Measurements from ENCODE around the gene TEC. TPM values are rescaled to one million over a fixed set of nuclear protein-coding genes. Genes with fewer than 3 reads are reported as not detected.
A peak's percentile ranks its signal among the peaks of the same experiment; 100 is the strongest.

The TEC gene
- total RNA-seq, 6 donors from 2014 or later: 5.9 to 26.2 (median 10.1) TPM

DNA sequence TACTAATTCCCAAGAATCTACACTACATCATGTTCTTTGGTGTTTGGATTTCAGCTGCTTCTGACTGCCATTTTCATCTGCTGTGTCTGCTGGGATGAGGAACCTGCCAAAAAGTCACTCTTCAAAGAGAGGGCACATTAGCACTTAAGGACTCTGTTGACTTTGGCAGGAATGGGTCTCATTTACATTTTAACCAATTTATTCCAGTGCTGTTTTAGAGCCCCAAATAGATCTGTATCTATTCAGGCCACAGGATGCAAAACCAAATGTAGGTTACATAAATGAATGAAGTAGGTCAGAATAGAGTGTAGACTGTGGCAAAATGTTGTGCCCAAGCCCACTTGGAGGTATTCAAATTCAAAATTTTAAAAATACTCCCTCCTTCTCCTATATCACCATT is 150.0 kb downstream of the TEC start:
- no peak for ATAC-seq (ENCODE audit: low FRiP score in 2 of 2)
- no peak for DNase-seq
- TF ChIP-seq CTCF (IDR thresholded peaks at IDR 0.05): no peak
- TF ChIP-seq POLR2AphosphoS5 (IDR thresholded peaks at IDR 0.05): no peak
- TF ChIP-seq POLR2A (IDR thresholded peaks at IDR 0.05): no peak
- no peaks in the 10 kb centered on the region for H3K36me3 ChIP-seq
- H3K9me3 ChIP-seq: no peaks in the 10 kb centered on the region
- no peak overlapping the region for H3K4me3 ChIP-seq
- H3K27me3 ChIP-seq: no peaks in the 10 kb centered on the region
- no peaks in the 10 kb centered on the region for H3K4me1 ChIP-seq
- no peak overlapping the region for H3K27ac ChIP-seq

DNA sequence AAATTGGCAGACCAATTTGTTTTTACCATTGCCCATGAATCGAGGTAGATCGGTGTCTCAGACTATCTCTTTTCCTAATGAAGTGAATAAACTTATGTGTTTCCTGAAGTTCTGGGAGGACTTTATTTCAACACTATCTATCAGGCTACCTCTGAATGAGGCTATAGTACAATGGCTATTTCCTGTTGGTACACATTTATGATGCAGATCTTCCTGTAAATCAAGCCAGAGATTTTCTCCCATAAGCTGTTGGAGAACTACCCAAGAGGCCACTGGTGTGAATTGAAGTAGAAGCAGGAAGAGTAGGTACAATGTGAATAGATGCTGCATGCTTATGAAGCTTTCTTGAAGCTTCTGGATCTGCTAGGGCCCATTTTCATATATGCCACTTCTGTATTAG is 151.6 kb downstream of the TEC start:
- Histone ChIP-seq H3K9me3 (no peaks in the 10 kb centered on the region), H3K27me3 (no peaks in the 10 kb centered on the region), H3K36me3 (no peaks in the 10 kb centered on the region), H3K27ac (no peak overlapping the region), H3K4me1 (no peaks in the 10 kb centered on the region), H3K4me3 (no peak overlapping the region)
- 57 to 66% methylated on average over 2 of the region's 2 CpGs for WGBS, 2 donors
- TF ChIP-seq CTCF (IDR thresholded peaks at IDR 0.05) (no peak), POLR2AphosphoS5 (IDR thresholded peaks at IDR 0.05) (no peak)
- DNase-seq: no peak
- ATAC-seq (ENCODE audit: low FRiP score in 2 of 2): no peak

- H3K4me1 ChIP-seq: no peaks in the 10 kb centered on the region
- H3K36me3 ChIP-seq: no peaks in the 10 kb centered on the region
- no peaks in the 10 kb centered on the region for H3K9me3 ChIP-seq
- DNase-seq (no peak), ATAC-seq (ENCODE audit: low FRiP score in 2 of 2) (peak in 1 of 2 donors; percentile 15)
- WGBS, 2 donors: 75% methylated on average over 3 of the region's 3 CpGs
- no peak for TF ChIP-seq POLR2A (IDR thresholded peaks at IDR 0.05)
- no peak for TF ChIP-seq CTCF (IDR thresholded peaks at IDR 0.05)
- TF ChIP-seq EP300 (IDR thresholded peaks at IDR 0.05): no peak
- TF ChIP-seq POLR2AphosphoS5 (IDR thresholded peaks at IDR 0.05): no peak
- no peak overlapping the region for H3K4me3 ChIP-seq
- H3K27ac ChIP-seq: no peak overlapping the region
- no peaks in the 10 kb centered on the region for H3K27me3 ChIP-seq
These were observed 153.1 kb downstream of the TEC start for GRCh38 chr4:48116582-48116981.

DNA sequence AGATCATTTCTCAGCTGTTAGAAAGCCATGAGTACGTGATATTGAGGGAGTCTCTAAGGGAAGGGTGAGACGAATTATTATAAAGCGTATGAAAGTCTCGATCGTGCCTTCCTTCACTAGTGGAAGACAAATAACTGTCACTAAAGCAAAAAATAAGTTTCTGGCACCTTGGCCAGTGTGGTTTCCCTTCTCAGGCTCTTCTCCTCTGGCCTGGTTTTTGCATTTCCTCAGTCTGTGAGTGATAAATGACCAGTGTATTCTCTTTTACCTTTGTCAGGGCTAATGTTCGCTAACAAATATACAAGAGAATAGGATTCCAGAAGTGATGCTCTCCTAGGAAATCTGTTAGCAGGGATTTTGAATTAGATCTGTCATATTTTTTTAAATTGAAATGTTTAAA is 155.2 kb downstream of the TEC start:
- no peak for TF ChIP-seq POLR2A (IDR thresholded peaks at IDR 0.05)
- no peak for TF ChIP-seq EP300 (IDR thresholded peaks at IDR 0.05)
- no peak for TF ChIP-seq POLR2AphosphoS5 (IDR thresholded peaks at IDR 0.05)
- TF ChIP-seq CTCF (IDR thresholded peaks at IDR 0.05): no peak
- Histone ChIP-seq H3K4me3 (no peak overlapping the region), H3K36me3 (no peaks in the 10 kb centered on the region), H3K9me3 (no peaks in the 10 kb centered on the region), H3K27me3 (no peaks in the 10 kb centered on the region), H3K27ac (no peak overlapping the region), H3K4me1 (no peaks in the 10 kb centered on the region)
- DNase-seq (no peak), ATAC-seq (ENCODE audit: low FRiP score in 2 of 2) (no peak)
- 69 to 76% methylated on average over 6 of the region's 6 CpGs for WGBS, 2 donors

- 93 to 95% methylated on average over 8 of the region's 8 CpGs for WGBS, 2 donors
- Histone ChIP-seq H3K27me3 (no peaks in the 10 kb centered on the region), H3K9me3 (no peaks in the 10 kb centered on the region), H3K4me3 (no peak overlapping the region), H3K4me1 (no peaks in the 10 kb centered on the region), H3K27ac (no peak overlapping the region), H3K36me3 (no peaks in the 10 kb centered on the region)
- DNase-seq (no peak), ATAC-seq (ENCODE audit: low FRiP score in 2 of 2) (no peak)
- TF ChIP-seq POLR2A (IDR thresholded peaks at IDR 0.05): no peak
- no peak for TF ChIP-seq EP300 (IDR thresholded peaks at IDR 0.05)
- TF ChIP-seq CTCF (IDR thresholded peaks at IDR 0.05): no peak
- TF ChIP-seq POLR2AphosphoS5 (IDR thresholded peaks at IDR 0.05): no peak
These were observed 157.5 kb downstream of the TEC start for GRCh38 chr4:48112017-48112667.
